Measurements from ENCODE around the gene CDKN2AIPNL.

GRCh38 chr5:134413046-134413445 is 1.4 kb upstream of the CDKN2AIPNL start:
- no peak for TF ChIP-seq CTCF (conservative IDR thresholded peaks at IDR 0.05 in 1 of 2, IDR thresholded peaks at IDR 0.05 in 1 of 2; ENCODE audit: low read depth in 1 of 2, low read length in 2 of 2)
- no peak for TF ChIP-seq EZH2 (IDR thresholded peaks at IDR 0.05; ENCODE audit: low read length, missing control alignments)
